DMS53 treated with DMSO at 0.1 percent for 48 hours (cell line): Measurements from ENCODE around the gene C2CD3.
A peak's percentile ranks its signal among the peaks of the same experiment; 100 is the strongest.
"Not testable (repeated sequence)": the region's sequence is repeated elsewhere in the genome, so short reads cannot be mapped to it uniquely, and the experiment has no call there.

Experiments
- DNase-seq: peaks from one replicate; lab custom pipeline; 2025; ENCODE audit not compliant: unreplicated experiment; lab: John Stamatoyannopoulos, UW

C2CD3 gene

GRCh38 chr11:74005721-74006517 is 164.9 kb downstream of the C2CD3 start:
- DNase-seq = no peak

- no peak for DNase-seq
Observed at GRCh38 chr11:74004759-74005615, 165.8 kb downstream of the C2CD3 start.

DNA sequence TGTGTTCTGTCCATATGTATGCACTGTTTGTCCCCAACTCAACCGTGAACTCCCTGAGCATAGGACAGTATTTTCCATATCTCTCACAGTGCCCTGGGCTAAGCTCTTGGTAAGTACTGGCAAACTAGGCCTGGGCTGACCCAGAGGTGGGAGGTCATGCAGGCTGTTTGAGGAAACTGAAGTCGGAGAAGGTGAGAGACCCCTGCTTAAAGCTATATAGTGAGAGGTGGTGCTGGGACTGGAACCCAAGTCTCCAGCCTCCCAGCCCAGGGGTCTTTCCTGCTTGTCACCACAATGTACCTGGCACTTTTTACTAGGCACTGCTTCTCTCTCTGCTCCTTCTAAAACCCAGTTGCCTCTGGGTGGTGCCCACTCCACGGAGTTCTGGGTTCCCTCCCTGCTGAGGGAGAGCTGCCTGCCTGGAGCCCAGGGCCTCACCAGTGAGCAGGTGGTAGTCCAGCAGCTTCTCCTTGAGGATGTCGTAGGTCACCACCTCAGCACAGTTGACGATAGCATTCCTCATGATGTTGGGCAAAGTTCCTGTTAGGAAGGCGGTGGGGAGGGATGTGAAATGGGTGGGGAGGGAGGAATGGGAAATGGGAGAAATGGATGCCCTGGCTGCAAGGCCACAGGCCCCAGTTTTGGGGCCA is 166.6 kb downstream of the C2CD3 start:
- no peak for DNase-seq

- no peak for DNase-seq
Observed at GRCh38 chr11:74002832-74003231, 168.0 kb downstream of the C2CD3 start.

GRCh38 chr11:74001822-74002286 is 168.9 kb downstream of the C2CD3 start:
- DNase-seq = no peak

DNA sequence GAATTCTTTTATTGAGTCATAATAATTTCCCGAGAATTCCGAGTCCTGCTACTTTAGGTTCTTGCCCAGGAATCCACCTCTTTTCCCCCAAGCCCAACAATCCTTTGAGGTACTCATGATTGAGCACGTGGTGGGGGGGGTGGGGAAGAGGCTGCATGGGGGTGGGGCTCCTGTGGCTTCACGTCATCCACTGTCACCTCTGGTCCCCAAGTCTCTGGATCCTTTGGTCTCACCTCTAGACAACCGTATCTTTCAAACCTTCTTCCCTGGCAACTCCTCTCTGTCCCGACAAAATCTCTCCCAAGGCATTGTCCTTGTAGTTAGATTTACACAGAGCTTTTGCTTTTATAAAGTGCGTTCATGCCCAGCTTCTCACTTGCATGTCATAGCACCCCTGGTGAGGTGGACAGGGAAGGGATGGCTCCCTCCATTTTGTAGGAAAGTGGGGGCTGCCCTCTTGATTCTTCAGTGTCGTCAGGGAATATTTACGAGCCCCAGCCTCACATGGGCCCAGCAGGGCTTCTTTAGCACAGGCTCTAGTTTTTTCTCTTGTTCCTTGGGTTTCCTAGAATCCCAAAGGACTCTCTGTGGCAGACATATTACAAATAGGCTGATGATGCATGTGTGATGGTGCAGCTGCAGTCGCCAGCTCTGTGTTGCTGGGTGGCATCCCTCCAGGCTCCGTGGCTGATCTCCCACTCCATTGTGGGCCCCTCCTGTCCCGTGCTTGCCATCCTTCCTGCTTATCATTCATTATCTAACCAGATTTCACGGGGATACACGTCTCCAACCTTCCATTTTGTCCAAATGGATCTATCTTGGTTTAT is 170.3 kb downstream of the C2CD3 start:
- no peak for DNase-seq

DNA sequence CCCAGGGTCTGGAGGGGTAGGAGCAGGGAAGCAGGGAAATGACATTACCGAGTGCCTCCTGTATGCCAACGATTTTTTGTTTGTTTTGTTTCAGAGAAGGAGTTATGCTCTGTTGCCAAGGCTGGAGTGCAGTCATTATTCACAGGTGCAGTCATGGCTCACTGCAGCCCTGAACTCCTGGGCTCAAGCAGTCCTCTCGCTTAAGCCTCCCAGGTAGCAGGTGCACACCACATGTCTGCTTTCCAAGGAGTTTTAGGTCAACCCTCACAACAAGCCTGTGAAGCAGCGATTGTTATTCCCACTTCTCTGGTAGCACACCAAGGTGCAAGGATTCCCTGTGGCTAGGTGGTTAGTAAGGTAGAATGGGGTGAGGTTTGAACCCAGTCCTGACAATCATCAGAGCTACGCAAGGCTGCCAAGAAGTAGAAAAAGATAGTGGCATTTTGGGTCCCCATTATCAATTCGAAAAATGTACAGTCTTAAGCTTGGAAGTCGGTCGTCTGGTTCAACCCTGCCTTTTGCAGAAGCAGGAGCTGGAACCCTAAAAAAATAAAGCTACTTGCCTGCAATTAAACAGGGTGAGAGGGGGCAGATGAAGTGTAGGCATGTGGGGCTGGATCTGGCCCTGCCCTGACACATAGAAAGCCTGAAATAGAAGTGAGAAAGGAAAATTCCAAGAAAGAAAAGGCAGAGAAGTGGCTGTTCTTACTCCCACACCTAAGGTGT is 171.1 kb downstream of the C2CD3 start:
- peak; percentile 99 for DNase-seq

- no peak for DNase-seq
Observed at GRCh38 chr11:73998846-73999575, 171.8 kb downstream of the C2CD3 start.

- no peak for DNase-seq
Observed at GRCh38 chr11:73997120-73997770, 173.6 kb downstream of the C2CD3 start.

GRCh38 chr11:73996161-73996747 is 174.5 kb downstream of the C2CD3 start:
- peak; percentile 95 for DNase-seq

- DNase-seq = no peak
Observed at GRCh38 chr11:73995731-73996130, 175.1 kb downstream of the C2CD3 start.

GRCh38 chr11:73995247-73995646 is 175.6 kb downstream of the C2CD3 start:
- peak; percentile 95 for DNase-seq

GRCh38 chr11:73991471-73992006 is 179.3 kb downstream of the C2CD3 start:
- no peak for DNase-seq

DNA sequence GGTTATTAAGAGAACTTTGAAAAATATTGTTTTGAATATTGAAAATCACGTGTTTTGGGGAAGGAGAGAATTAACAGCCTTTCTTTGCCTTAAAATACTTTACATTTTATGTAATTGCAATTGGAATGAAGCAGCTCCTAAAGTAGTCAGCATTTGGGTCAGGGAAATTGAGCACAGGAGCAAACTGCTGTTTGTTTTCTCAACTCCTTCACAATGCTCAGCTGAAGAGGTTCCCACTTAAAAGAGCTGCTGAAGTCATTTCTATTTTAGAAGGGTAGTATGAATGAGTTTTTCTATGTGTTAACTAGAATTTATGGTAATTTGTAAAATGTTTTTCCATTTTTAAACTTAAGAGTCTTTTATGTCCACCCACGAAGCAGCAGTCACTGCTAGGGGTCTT is 180.1 kb downstream of the C2CD3 start:
- peak; percentile 84 for DNase-seq

DNA sequence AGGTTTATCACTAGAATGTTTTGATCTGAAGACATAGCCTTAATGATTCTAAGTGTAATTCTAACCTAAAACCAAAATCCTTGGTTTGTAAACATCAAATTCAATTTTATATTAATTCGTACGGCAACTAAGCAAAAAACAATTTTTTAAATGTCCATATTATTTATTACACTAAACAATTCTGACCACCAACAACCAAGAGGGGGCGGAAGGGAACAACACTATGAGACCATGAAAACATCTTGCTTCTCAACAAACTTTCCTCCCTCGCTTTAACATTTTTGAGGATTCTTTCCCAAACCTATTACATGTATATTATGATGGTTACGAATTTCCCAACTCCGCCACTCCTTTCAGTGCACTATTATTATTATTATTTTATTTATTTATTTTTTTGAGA is 181.6 kb downstream of the C2CD3 start:
- no peak for DNase-seq

DNA sequence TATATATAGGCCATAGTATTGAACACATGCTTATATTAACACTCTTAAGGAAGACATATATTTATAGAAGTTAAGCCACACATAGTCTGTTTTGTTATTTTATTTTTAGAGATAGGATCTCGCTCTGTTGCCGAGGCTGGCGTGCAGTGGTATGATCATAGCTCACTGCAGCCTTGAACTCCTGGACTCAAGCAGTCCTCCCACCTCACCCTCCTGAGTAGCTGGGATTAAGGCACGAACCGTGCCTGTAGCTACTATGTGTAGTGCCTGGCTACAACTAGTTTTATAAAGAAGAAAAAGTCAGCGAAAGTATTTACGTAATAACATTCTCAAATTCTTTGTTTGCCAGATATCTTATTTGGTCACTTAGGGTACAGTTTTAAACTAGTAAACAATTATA is 182.6 kb downstream of the C2CD3 start:
- DNase-seq = no peak

- not testable (repeated sequence) for DNase-seq
Observed at GRCh38 chr11:73985661-73986060, 185.1 kb downstream of the C2CD3 start.
